GM11168 (cell line): Measurements from ENCODE around the gene SH3RF3.
"Not testable (repeated sequence)": the region's sequence is repeated elsewhere in the genome, so short reads cannot be mapped to it uniquely, and the experiment has no call there.

ENCODE experiments used
- in situ Hi-C: fragments of 300-500 bp; cut with MboI; formaldehyde crosslinking; loops from one replicate; pipeline ENCODE4 v1.12.0; 2022; ENCODE audit warnings: low sequenced_read_pairs; ENCODE audit not compliant: unreplicated experiment

The SH3RF3 gene

DNA sequence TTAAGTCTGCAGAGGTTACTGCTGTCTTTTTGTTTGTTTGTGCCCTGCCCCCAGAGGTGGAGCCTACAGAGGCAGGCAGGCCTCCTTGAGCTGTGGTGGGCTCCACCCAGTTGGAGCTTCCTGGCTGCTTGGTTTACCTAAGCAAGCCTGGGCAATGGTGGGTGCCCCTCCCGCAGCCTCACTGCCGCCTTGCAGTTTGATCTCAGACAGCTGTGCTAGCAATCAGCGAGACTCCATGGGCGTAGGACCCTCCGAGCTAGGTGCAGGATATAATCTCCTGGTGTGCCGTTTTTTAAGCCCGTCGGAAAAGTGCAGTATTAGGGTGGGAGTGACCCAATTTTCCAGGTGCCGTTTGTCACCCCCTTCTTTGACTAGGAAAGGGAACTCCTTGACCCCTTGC is 11.8 kb upstream of the SH3RF3 start:
- in situ Hi-C loops = not testable (repeated sequence)

DNA sequence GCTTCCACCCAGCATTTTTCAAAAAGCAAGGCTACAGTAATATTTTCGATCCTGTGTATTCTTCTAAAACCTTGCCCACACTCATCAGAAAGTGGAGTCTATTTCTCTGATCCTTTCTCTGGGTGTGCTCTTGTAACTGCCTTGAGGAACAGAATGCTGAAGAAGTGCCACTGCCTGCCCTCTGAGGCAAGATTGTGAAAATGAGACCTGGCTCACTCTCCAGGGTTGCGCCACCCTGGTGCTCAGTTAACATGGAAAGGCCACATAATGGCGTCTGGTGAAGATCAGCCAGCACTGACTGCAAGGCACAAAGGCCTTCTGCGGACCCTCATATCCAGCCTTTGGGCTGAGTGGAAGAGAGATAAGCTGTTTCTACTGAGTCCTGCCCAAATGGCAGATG is 11.2 kb upstream of the SH3RF3 start:
- in situ Hi-C loops = no loop called here

DNA sequence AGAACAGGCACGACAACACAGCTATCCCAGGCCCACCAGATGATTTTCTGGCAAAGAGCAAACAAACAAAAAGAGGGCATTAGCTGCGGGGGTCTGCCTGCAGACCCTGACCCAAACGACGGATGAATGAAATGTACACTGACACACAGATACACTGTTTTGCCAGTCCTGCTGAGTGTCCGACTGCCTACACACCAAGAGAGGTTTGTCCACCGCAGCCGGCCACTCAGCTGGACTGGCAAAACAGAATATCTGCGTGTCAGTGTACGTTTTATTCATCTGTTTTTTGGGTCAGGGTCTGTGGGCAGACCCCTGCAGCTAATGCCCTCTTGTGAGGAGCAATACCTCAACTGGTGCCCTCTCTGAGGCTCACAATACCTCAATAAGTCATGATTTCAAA is 10.7 kb upstream of the SH3RF3 start:
- in situ Hi-C loops = no loop called here

DNA sequence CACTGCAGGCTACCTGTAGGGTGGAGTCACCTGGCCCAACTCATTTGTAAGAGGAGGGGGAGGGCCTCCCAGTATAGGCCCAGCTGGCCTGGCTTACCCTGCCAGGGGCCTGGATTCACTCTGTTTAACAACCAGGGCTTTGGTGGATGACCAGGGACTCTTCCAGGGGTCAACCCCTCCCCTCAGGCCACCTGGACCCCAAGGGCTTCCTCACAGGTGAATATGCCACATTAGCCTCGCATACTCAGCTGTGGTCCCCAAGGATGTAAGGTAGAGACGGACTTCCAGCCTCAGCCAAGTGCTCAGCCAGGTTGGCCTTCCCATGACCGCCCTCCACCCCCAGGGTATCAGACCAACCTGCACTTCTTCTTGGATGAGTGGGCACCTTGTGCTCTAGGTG is 8.8 kb upstream of the SH3RF3 start:
- in situ Hi-C loops = no loop called here

DNA sequence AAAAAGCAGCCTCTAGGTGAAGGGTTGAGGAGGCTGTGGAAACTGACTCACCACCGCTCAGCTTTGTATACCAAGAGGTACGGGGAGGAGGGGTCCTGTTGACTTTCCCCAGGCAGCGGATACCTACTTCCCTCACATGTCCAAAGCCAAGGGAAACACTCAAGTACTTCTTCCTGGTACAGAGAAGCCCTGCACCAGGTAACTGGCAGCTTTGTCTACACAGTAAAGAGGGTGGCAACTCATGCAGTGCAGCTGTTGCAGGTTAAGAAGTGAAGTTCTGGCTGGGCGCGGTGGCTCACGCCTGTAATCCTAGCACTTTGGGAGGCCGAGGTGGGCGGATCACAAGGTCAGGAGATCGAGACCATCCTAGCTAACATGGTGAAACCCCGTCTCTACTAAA is 8.3 kb upstream of the SH3RF3 start:
- in situ Hi-C loops = not testable (repeated sequence)

DNA sequence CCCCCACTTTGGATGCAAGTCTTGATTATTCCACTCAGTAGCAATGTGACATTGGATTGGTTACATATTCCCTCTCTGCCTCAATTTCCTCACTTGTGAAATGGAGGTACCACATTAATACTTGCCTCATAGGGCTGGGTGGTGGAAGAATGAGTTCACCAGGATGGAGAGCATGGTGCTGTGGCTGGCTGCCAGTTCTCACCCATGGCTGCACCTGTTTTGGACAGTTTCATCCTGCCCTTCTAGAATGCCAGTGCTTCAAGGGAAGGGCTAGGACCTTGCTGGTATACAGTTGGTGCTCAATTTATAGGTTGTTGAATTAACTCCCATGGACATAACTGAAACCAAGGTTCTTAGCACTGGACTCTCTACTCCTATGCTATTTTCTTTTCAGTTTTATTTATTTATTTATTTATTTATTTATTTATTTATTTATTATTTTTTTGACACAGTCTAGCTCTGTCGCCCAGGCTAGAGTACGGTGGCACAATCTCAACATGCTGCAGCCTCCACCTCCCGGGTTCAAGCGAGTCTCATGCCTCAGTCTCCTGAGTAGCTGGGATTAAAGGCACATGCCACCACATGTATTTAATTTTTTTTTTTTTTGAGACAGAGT is 5.3 kb upstream of the SH3RF3 start:
- in situ Hi-C loops = no loop called here

DNA sequence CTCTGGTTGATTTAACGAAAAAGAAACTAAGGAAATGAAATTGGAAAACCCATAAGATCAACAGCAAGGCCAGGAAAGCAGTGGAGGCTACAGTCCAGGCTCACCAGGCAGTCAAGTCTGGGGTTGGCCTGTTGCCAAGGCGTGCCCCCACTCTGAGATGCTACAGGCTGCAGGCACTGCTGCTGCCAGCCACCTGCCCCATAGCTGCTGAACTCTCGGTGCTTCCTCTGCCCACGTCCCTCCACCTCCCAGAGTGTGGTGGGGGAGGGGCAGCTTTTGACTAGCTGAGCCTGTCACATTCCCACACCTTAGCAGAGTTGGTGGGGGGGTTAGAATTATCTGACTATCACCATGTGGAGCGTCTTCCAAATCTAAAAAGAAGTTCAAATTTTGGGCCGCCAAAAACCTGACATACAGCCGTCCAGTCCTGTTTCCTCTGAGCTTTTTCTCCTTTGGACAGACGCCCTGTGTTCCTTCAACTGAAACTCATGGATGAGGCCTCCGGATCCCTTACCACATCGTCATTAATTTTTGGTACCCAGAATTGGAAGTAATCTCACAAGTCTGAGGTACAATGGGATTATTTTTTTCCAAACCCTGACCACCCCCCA is 3.9 kb upstream of the SH3RF3 start:
- in situ Hi-C loops = loop anchor here (25.0 kb wide), 1 partner anchor 387 kb away; no protein-coding TSS in a partner anchor

DNA sequence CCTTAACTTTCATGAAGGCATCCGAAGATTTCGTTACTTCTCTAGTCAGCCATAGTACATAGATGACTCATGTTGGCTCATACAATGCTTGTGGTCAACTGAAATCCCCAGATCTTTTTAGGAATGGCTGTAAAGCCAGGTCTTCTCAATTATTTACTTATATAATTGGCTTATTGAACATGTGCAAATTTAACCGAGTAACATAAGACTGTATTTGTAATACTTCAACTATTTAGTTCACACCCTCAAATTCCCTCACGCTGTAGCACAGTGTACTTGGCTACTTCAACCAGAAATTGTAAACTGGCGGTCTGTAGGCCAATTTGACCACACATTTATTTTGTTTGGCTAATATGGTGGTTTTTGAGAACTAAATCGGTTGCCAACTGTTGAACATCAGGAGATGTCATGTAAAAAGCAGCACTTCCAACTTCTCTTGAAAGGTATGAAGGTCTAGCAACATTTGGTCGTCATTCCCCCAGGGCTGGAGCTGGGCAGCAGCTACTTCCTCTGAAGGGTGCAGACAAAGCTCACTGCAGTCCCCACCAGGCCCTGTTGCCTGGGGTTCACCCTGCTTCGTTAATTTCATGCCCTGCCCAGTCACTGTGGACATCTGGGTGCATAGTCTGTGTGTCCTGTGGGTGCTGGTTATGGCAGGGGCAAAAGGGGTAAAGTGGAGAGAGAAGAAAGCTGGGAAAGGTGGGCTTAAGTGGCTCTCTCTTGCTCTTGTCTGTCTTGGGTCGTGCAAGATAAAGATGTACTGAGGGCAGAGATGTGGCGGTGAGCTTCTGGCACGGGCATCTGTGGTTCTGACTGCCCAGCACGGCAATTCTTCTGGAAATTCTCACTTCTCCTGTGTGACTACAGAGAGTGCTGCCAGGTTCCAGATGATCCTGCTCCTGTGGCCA is 3.2 kb upstream of the SH3RF3 start:
- in situ Hi-C loops = loop anchor here (25.0 kb wide), 1 partner anchor 386 kb away; no protein-coding TSS in a partner anchor

DNA sequence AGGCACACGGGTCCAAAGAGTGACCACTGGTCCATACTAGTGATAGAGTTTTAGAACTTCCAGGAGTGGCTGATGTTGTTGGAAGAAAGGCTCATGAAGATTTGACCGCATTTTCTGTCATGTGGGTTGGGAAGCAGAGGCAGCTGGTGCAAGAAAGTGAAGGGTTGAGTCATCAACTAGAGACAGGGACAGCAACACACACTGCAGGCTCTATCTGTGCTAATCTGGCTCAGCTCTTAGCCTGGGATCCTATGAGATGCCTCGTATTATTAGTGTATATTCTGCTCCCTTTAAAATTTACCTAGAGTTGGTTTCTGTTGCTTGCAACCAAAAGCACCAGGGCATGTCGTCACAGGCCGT is 2.5 kb upstream of the SH3RF3 start:
- in situ Hi-C loops = loop anchor here (25.0 kb wide), 1 partner anchor 386 kb away; no protein-coding TSS in a partner anchor

DNA sequence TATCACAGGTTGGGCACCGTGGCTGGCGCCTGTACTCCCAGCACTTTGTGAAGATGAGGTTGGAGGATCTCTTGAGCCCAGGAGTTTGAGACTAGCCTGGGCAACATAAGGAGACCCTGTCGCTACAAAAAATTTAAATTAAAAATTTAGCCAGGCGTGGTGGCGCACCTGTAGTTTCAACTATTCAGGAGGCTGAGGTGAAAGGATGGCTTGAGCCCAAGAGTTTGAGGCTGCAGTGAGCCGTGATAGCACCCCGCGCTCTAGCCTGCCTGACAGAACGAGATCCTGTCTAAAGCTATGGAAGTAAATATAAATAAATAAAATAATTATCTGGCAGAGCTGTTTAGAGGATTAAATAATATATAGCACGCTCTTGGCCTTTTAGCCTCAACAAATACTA is 1.4 kb upstream of the SH3RF3 start:
- in situ Hi-C loops = loop anchor here (25.0 kb wide), 1 partner anchor 385 kb away; no protein-coding TSS in a partner anchor

DNA sequence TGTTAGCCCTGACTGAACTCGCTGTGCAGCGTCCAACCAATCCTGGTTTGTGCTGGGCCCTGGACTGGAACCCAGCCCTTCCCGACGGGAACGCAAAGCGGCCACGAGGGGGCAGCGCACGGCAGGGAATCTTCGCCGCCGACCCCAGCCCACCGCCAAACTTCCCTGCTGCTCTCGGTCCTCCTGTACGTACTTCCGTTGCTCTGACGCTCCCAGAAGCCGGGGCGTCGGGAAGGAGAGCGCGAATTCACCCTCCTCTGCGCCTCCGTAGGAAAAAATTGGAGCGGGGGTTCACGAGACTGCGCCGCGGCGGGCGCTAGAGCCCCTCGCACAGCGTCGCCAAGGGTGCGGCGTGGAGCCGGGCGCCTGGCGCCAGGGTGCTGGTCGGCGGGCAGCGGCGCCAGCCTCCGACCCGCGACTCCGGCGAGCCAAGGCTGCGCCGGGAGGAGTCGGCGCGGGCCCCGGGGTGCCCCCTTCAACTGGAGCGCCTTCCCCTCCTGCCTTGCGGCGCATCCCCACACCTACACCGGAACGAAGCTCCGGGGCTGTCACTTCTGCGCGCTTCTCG is 873 bp upstream of the SH3RF3 start:
- in situ Hi-C loops = loop anchor here (25.0 kb wide), 1 partner anchor 384 kb away; no protein-coding TSS in a partner anchor

DNA sequence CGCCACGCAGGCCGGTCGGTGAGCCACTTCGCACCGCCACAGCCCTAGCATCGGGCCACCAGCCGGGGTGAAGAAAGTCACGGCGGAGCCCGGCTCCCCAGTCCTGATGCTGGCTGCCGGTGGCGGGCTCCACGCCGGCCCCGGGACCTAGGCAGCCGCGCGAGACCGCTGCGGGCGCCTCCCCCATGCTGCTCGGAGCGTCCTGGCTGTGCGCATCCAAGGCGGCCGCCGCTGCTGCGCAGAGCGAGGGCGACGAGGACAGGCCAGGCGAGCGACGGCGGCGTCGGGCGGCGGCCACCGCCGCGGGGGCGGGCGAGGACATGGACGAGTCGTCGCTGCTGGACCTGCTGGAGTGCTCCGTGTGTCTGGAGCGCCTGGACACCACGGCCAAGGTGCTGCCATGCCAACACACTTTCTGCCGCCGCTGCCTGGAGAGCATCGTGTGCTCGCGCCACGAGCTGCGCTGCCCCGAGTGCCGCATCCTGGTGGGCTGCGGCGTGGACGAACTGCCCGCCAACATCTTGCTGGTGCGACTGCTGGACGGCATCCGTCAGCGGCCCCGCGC is 433 bp downstream of the SH3RF3 start:
- in situ Hi-C loops = loop anchor here (25.0 kb wide), 1 partner anchor 383 kb away; no protein-coding TSS in a partner anchor

DNA sequence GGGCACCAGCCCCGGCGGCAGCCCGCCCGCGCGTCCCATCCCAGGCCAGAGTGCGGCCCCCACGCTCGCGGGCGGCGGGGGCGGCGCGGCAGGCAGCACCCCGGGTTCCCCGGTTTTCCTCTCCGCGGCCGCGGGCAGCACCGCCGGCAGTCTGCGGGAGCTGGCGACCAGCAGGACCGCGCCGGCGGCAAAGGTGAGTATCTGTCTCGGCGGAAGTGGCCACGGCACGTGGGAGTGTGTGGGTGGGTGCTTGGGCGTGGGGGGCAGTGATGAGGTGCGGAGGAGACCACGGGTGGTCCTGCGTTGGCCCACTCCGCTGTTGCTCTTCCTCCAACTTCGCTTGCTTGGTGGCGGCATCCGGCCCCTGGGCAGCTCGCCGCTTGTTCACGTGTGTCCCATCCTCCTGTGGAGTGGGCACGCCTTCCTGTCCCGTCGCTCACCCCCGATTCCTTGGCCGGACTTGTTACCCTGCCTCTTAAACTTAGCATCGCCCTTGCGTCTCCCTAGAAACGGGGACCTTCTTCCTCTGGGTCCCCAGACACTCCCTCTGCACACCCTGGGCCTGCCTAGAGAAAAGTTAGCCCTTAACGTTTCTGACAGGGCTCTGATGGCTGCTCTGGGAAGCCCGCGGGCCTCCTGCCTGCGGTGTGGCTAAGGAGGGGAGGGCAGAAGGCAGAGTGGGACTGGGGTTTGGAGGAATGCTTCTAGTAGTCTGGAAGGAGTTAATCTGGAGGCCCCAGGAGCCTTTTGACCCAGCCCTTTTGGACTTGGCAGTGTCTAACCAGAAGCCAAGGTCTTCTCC is 1.1 kb downstream of the SH3RF3 start:
- in situ Hi-C loops = loop anchor here (25.0 kb wide), 1 partner anchor 382 kb away; no protein-coding TSS in a partner anchor

DNA sequence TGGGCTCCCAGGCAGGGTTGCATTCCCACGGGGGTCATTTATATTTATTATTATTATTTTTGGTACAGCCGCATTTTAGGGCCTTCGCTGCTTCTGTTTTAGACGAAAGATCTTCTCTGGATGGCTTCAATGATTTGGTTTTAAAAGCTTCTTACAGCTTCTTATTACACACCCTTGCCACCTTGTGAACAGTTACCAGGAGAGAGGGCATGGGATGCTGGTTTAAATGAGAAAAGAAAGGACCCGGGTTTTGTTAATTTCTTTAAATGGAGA is 1.7 kb downstream of the SH3RF3 start:
- in situ Hi-C loops = loop anchor here (25.0 kb wide), 1 partner anchor 382 kb away; no protein-coding TSS in a partner anchor

DNA sequence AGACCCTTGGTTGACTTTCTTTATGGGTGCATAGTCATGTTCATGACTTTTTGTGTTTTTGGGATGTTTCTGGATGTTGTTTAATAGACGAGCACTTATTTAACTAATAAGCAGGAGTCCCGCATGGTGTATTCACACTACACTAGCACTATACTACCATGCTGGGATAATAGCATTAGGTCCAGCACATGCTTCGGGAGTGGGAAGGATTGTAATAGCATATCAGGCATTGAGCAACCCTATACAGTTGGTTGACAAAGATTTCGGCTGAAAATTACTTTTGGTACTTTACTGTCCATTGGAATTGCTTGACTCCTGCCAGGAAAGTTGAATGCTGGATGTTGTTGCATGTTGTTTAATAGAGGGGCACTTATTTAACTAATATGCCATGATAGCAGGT is 2.8 kb downstream of the SH3RF3 start:
- in situ Hi-C loops = loop anchor here (25.0 kb wide), 1 partner anchor 381 kb away; no protein-coding TSS in a partner anchor

DNA sequence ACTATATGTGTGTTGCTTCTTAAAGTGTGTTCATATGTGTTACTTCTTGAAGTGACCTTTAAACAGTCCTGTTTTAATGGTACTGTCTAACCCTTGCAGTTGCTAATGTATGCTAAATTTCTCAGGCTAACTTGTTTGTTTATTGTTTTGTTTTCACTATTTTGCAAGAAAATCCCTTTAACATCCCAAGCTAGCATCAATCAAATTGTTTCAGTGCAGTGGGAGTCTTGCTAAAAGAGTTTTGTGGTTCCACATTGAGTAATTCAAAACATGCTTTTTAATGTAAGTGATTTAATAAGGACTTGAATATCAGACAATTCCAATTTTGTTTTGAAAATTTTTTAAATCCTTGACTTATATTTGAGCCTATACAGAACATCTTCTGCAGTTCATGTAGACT is 3.6 kb downstream of the SH3RF3 start:
- in situ Hi-C loops = loop anchor here (25.0 kb wide), 1 partner anchor 380 kb away; no protein-coding TSS in a partner anchor

DNA sequence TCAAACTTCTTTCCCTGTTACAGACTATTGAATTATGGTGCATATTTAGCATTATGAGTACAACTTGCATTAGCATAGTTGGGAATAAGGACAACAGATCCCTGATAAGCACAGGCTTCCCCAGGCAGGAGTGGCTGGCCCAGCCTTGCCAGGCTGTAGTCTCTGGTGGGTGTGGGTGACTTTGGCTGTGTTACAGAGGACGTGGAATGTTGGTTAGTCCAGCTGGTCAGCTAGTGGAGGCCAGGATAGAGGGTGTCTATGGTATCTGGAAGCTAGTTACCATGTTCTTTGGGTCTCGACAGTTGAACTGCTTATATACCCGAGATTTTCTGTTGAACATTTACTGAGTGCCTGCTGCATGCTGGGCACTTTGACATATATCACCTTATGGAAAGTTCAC is 4.7 kb downstream of the SH3RF3 start:
- in situ Hi-C loops = loop anchor here (25.0 kb wide), 1 partner anchor 379 kb away; no protein-coding TSS in a partner anchor

DNA sequence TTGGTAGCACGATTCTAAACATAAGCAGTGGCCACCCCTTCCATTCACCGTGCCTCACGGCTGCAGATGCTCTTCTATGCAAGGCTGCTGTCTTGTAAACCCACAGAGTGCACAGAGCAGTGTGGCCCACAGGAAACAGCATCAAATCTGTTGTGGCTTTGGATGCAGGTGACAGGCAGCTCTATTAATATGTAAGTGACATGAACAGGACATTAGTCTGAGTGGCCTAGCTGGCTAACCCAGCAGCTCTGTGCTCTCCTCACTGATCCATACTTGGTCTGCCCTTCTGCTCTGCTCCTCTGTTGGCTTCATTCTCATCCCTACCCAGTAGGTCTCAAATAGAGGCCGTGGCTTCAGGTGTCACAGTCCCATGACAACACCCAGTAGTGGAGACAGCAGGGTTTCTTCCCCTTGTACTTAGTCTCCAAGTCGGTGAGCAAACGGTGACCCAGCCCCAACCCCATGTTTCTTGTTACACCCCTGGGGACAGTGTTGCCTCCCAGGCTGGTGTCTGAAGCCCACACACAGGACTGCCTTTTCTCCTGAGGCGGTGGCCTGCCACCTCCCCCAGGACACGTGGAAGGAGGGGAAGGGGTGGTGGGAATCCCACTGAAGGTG is 5.8 kb downstream of the SH3RF3 start:
- in situ Hi-C loops = loop anchor here (25.0 kb wide), 1 partner anchor 377 kb away; no protein-coding TSS in a partner anchor
